Stimulated activated CD8-positive, alpha-beta memory T cell treated with anti-CD3 and anti-CD28 coated beads, Interleukin-15, amount 100 ng/mL, for 48 hours (primary cell): ENCODE measurements around the gene HCLS1.
"Not testable (repeated sequence)": the region's sequence is repeated elsewhere in the genome, so short reads cannot be mapped to it uniquely, and the experiment has no call there.

Experiments used
- DNase-seq, 2 donors: peaks; one replicate each; pipeline ENCODE4 v3.0.0-alpha.2; 2020; ENCODE audit warnings: low read depth in 2 of 2

HCLS1 gene

GRCh38 chr3:121654493-121655385, 6.0 kb downstream of the HCLS1 start:
- DNase-seq, result no peak

GRCh38 chr3:121651684-121652083, 9.0 kb downstream of the HCLS1 start:
- DNase-seq, result no peak

DNA sequence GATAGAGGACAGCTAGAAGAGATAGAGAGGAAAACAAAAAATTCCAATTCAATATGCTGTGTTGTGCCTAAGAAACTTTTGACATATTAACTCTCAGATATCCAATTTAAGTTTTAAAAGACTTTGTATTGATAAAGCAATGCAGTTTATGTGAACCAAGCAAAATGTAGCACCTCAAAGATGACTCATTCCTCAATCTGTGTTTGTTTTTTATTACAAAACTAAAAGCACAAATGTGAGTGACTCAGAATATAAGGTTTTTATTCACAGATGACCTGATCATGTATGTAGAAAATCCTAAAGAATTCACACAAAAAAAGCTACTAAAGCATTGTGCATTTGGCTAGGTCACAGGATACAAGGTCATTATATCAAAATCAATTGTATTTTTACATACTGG, 11.1 kb downstream of the HCLS1 start:
- DNase-seq, result no peak

DNA sequence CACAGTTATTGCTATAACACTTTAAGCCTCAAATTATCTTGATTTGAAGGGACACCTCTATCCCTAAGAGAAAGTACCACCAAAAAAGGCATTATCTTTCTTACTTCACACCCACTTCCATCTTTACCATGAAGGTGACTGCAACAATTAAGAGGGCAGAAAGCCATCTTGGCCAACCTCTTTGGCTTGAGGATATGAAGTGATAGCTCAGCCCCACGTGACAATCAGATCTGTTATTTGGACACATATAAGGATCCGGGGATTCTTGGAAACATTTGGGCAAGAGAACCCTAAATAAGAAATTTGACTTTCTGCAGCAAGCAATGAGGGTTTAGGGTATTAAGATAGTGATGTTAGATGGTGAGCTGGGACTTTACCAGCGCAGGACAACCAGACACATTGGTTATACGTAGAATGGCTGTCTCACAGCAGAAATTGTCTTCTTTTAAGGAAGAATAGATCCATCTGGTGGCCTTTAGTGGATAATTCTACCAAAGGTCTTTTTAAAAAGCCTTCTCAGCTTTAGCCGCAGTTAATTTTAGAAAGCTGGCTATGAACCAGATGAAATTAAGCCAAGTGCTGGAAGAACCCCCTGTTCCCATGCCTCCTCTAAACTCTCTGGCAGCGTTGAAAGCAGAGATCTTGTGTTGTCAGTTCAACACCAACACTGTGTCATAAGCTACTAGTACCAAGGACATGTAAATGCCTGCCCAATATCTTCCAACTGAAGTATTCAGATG, 12.3 kb downstream of the HCLS1 start:
- no peak for DNase-seq

GRCh38 chr3:121645054-121645453, 15.6 kb downstream of the HCLS1 start:
- DNase-seq, result no peak

DNA sequence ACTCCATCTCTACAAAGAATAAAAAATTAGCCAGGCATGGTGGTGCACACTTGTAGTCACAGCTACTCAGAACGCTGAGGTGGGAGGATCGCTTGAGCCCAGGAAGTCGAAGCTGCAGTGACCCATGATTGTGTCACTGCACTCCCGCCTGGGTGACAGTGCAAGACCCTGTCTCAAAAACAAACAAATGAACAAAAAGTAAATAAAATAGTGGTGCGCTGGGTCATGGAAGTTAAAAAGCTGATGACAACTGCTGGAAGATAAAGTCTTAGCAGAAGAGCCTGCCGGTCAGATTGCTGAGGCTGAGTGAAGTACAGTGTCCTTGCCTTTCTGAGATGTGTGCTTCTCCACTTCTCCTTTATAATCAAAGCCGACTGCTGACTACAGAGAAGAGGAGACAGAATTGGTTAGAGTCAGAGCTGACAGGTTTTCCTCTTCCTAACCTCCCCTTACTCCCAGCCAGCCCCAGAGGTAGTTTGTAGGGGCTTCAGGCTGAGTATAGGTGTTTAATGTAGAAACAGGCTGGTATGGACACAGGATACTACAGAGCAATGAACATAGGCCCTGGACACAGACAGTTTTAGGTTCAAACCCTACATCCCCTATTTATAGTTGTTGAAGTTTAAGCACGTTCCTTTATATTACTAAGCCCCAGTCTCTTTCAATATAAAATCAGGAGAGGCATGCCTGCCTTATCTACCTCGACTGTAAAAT, 17.9 kb downstream of the HCLS1 start:
- no peak for DNase-seq

GRCh38 chr3:121641127-121641526, 19.6 kb downstream of the HCLS1 start:
- DNase-seq, result no peak

DNA sequence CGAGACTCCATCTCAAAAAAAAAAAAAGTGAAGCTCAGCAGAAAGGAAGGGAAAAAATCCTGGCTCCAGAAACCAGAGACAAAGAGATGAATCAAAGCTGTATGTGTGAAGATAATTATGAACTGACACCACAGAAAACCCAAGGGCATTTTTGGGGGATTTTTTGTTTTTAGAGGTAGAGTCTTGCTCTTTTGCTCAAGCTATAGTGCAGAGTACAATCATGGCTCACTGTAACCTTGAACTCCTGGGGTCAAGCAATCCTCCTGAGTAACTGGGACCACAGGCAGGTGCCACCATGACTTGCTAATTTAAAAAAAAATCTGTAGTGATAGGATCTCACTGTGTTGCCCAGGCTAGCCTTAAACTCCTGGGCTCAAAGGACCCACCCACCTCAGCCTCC, 22.8 kb downstream of the HCLS1 start:
- DNase-seq, result no peak

- DNase-seq, result no peak
Observed at GRCh38 chr3:121630355-121630754, 30.3 kb downstream of the HCLS1 start.

DNA sequence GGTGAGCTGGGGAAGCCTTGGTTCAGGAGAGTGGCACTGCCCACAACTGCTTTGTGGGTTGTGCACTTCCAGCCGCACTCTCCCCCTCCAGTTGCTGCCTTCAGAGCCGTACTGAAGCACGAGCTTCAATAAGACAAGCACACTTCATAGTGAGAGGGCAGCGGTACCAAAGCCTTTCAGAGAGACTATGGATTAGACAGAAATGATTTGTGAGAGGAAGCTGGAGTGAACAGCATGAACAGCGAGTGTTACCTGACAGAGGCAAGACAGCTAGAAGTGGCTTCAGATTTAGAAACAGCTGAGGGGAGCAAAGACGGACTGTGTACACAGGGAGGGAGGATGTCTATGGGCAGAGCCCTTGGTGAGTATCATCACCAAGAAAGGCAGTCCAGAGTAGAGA, 31.1 kb downstream of the HCLS1 start:
- DNase-seq, result no peak

- DNase-seq, result no peak
Observed at GRCh38 chr3:121627622-121628021, 33.1 kb downstream of the HCLS1 start.

DNA sequence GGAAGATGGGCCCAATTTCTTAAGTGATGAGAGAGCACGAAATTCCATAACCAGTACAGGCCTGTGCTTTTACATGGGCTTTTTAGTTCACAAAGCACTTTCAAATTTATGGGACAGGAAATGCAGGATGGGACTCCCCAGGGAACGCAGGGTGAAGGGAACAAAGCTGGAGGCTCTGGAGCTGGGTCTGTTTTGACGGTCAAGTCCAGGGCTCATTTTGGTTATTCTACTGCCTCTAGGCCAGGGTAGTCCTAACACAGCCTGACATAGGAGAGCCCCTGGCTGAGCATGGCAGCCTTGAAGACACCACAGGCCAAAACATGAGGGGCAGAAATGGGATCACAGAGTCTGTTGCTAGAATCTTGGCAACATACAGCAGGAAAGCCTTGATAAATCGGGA, 33.5 kb downstream of the HCLS1 start:
- no peak for DNase-seq

GRCh38 chr3:121626495-121626894, 34.2 kb downstream of the HCLS1 start:
- DNase-seq, result no peak

- no peak for DNase-seq
Observed at GRCh38 chr3:121624147-121624899, 36.4 kb downstream of the HCLS1 start.

DNA sequence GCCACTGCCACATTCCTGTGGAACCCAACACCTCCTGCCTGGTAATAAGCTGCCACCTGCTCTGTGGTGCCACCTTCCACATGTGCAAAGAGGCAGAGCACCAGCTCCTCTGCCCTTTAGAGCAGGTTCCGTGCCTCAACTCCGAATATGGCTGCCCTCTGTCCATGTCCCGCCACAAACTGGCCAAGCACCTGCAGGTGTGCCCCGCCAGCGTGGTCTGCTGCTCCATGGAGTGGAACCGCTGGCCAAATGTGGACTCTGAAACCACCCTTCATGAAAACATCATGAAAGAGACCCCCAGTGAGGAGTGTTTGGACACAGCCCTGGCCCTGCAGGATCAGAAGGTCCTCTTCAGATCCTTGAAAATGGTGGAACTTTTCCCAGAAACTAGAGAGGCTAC, 39.2 kb downstream of the HCLS1 start:
- DNase-seq, result no peak

DNA sequence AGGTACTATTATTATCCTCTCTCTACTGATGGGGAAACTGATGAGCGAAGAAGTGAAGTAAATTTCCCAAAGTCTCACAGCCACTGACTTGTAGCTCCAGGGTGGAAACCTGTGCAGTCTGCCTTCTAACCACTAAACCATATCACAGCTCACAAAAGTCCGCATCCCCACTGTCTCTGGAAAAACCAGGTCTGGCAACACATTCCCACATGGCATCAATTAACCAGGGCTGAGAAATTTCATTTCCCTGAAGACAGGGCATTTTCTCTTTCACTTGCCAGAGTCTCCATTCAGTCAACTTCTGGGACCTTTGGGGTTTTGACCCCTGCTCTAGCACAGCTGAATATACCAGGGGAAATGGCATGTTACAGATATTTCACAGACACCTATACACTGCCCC, 41.0 kb downstream of the HCLS1 start:
- no peak for DNase-seq

GRCh38 chr3:121606106-121606505, 54.6 kb downstream of the HCLS1 start:
- no peak for DNase-seq

GRCh38 chr3:121604759-121605158, 55.9 kb downstream of the HCLS1 start:
- no peak for DNase-seq

- no peak for DNase-seq
Observed at GRCh38 chr3:121601212-121601812, 59.4 kb downstream of the HCLS1 start.

DNA sequence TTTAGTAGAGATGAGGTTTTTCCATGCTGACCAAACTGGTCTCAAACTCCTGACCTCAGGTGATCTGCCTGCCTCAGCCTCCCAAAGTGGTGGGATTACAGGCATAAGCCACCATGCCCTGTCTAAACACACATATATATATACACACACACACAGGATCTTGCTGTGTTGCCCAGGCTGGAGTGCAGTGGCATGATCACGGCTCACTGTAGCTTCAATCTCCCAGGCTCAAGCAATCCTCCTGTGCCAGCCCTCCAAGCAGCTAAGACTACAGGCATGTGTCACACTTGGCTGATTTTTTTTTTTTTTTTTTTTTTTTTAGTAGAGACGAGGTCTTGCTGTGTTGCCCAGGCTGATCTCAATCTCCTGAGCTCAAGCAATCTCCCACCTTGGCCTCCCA, 60.8 kb downstream of the HCLS1 start:
- not testable (repeated sequence) for DNase-seq

DNA sequence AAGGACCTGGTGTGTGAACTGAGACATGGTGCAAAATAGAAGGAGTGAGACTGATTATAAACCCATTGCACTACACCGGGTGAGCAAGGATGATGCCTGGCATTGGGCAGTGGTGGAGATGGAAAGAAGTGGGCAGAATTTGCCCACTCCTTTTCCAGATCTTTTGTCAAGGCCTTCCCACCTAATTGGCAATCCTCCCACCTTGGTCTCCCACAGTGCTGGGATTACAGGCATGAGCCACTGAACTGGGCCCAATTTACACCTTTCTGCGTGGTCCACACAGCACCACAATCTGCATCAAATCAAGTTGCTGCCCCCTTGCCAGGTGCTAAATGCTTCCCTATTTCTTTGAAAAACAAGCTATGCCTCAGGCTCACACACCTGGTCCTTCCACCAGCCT, 62.1 kb downstream of the HCLS1 start:
- no peak for DNase-seq
